ENCODE measurements around the gene ZBTB32.

Gene ZBTB32

DNA sequence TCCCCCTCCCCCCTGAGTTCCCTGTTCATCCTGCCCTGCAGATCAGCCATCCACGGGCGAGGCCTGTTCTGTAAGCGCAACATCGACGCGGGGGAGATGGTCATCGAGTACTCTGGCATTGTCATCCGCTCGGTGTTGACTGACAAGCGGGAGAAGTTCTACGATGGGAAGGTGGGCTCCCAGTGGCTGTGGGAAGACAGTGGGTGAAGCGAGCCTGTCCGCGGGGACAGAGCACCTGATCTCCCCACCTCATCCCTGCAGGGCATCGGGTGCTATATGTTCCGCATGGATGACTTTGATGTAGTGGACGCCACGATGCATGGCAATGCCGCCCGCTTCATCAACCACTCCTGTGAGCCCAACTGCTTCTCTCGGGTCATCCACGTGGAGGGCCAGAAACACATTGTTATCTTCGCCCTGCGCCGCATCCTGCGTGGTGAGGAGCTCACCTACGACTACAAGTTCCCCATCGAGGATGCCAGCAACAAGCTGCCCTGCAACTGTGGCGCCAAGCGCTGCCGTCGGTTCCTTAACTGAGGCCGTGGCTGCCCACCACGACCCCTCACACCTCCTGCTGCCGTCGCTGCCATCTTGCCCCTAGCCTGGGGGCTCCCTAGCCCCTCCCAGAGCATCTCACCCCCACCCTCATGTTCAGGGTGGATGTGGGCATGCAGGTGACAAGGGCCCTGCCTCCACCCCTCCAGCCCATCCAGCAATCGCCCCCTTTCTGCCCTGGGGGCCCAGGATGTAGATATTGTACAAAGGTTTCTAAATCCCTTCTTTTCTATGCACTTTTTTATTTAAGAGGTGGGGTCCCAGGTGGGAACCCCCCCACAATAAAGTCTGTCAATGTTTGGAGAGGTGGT, 33.9 kb downstream of the ZBTB32 start:
- DNase-seq (ENCODE audit: low read depth in 1 of 2, low spot score in 1 of 2), result no peak
- TF ChIP-seq JUND (IDR thresholded peaks at IDR 0.05; ENCODE audit: low read depth), result no peak
- in situ Hi-C loops (cut with HindIII; ENCODE audit: low pct_unique_long_range_greater_than_20kb, low sequenced_read_pairs), result no loop called here

DNA sequence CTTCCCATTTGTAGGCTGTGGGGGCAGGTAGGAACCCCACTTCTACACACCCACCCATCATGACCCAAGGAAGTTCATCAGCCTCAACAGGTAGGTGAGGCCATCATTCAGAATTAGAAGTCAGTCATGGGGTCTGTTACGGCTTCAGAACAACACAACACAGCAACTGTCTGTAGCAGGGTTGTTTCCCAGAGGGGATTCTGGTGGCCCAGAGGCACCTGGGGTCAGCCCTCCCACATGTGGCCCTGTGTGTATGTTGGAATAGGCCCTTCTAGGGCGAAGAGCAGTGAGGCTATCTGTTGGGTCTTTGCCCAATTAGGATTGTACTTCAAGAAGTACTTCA, 34.5 kb downstream of the ZBTB32 start:
- DNase-seq (ENCODE audit: low read depth in 1 of 2, low spot score in 1 of 2), result no peak
- in situ Hi-C loops (cut with HindIII; ENCODE audit: low pct_unique_long_range_greater_than_20kb, low sequenced_read_pairs), result no loop called here
- no peak for TF ChIP-seq JUND (IDR thresholded peaks at IDR 0.05; ENCODE audit: low read depth)

GRCh38 chr19:35739275-35740107, 35.1 kb downstream of the ZBTB32 start:
- no peak for TF ChIP-seq JUND (IDR thresholded peaks at IDR 0.05; ENCODE audit: low read depth)
- in situ Hi-C loops (cut with HindIII; ENCODE audit: low pct_unique_long_range_greater_than_20kb, low sequenced_read_pairs), result no loop called here
- DNase-seq (ENCODE audit: low read depth in 1 of 2, low spot score in 1 of 2), result no peak

GRCh38 chr19:35740108-35740422, 35.7 kb downstream of the ZBTB32 start:
- no peak for TF ChIP-seq JUND (IDR thresholded peaks at IDR 0.05; ENCODE audit: low read depth)
- in situ Hi-C loops (cut with HindIII; ENCODE audit: low pct_unique_long_range_greater_than_20kb, low sequenced_read_pairs), result no loop called here
- DNase-seq (ENCODE audit: low read depth in 1 of 2, low spot score in 1 of 2), result no peak

DNA sequence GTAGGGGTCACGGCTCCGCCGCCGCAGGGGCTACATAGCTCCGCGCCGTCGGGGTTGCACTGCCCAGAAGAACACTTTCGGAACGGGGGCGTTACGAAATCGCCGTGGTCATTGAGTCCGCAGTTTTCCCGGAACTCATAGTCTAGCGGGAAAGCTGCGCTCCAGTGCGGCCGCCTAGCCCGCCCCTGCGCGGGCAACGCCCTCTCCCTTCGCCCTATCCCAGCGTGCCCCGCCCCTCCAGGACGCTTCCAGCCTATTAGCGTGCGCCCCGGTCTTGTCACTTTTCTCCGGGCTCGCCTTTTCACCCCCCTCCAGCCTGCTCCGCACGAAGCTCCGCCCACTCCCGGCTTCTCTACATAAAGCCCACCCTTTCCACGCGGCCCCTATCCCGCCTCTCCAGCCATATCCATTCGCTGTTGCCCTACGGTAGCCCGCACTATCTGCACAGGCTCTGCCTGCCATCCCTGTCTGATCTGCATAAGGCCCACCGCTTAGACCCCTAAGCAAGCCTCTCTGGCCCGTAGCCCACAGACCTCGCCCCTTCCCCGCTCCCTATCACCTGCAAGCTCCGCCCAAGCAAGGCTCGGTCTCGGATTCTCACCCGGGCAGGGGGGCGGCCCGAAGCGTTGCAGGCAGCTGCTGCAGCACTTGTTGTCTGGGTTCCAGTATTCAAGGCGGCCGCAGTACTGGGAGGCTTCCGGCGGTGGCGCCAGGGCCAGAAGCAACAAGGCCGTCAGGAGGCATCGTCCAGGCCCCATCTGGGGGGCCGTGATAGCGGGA, 36.3 kb downstream of the ZBTB32 start:
- DNase-seq (ENCODE audit: low read depth in 1 of 2, low spot score in 1 of 2), result peak; percentile 95
- TF ChIP-seq JUND (IDR thresholded peaks at IDR 0.05; ENCODE audit: low read depth), result no peak
- in situ Hi-C loops (cut with HindIII; ENCODE audit: low pct_unique_long_range_greater_than_20kb, low sequenced_read_pairs), result no loop called here

DNA sequence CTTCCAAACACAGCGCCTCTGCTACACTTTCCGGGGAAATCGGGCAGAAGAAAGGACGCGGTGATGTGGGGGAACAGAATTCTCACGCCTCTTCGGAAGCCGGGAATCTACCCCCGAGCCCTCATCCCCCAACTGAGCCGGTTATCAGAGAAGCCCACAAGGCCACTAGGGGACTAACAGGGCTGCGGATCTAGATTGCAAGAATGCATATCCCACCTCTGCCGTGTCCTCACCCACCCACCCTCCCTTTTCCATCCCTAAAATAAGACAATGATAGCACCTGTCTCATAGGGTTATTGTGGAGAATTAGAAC, 36.8 kb downstream of the ZBTB32 start:
- in situ Hi-C loops (cut with HindIII; ENCODE audit: low pct_unique_long_range_greater_than_20kb, low sequenced_read_pairs), result no loop called here
- no peak for TF ChIP-seq JUND (IDR thresholded peaks at IDR 0.05; ENCODE audit: low read depth)
- DNase-seq (ENCODE audit: low read depth in 1 of 2, low spot score in 1 of 2), result no peak

DNA sequence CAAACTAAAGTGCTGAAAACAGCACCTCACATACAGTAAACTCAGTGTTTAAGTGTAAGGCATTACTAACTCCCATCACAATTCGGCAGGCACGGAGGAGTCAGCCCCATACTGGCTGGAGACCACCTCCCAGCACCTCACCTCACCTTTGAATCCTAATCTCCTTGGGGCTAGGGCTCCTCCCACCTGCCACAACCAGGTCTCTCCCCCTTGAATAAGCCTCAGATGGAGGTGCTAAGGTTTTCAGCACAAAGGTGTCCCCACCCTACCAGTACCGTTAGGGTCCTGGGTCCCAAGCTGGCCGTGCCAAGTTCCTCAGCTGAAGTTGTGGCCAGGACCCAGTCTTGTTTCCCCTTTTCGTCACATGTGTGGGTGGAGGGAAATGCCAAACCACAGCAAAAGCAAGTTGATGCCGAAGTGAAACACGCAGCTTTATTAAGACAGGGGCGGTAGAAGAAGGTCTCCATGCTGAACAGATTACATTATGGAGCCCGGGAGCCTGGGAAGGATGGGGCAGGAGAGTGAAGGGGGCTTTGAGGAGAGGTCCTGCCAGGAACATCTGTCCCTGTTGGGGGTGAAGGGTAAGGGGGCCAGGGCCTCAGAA, 37.9 kb downstream of the ZBTB32 start, which contains the start of gene IGFLR1:
IGFLR1 (minus strand) TSS at position 332 of the 604 bp plus-strand sequence. CDS start 1,272 bp downstream, outside the sequence.
- in situ Hi-C loops (cut with HindIII; ENCODE audit: low pct_unique_long_range_greater_than_20kb, low sequenced_read_pairs), result no loop called here

GRCh38 chr19:35743640-35744429, 39.5 kb downstream of the ZBTB32 start:
- in situ Hi-C loops (cut with HindIII; ENCODE audit: low pct_unique_long_range_greater_than_20kb, low sequenced_read_pairs), result no loop called here
- TF ChIP-seq JUND (IDR thresholded peaks at IDR 0.05; ENCODE audit: low read depth), result no peak
- DNase-seq (ENCODE audit: low read depth in 1 of 2, low spot score in 1 of 2), result no peak

More for the DNA sequence above, 37.9 kb downstream of the ZBTB32 start, which contains the start of gene IGFLR1:
- DNase-seq (ENCODE audit: low read depth in 1 of 2, low spot score in 1 of 2), result no peak
- TF ChIP-seq JUND (IDR thresholded peaks at IDR 0.05; ENCODE audit: low read depth), result no peak

GRCh38 chr19:35744430-35745327, 40.3 kb downstream of the ZBTB32 start:
- in situ Hi-C loops (cut with HindIII; ENCODE audit: low pct_unique_long_range_greater_than_20kb, low sequenced_read_pairs), result no loop called here
- DNase-seq (ENCODE audit: low read depth in 1 of 2, low spot score in 1 of 2), result peak; percentile 37 to 96
- TF ChIP-seq JUND (IDR thresholded peaks at IDR 0.05; ENCODE audit: low read depth), result no peak

- in situ Hi-C loops (cut with HindIII; ENCODE audit: low pct_unique_long_range_greater_than_20kb, low sequenced_read_pairs), result no loop called here
These were observed 41.1 kb downstream of the ZBTB32 start, which contains the start of the genes PSENEN and U2AF1L4 for GRCh38 chr19:35745328-35746086. Gene PSENEN, plus strand, starts transcription at chr19:35745651. Its CDS starts 280 bp downstream, at chr19:35745931. Gene U2AF1L4, minus strand, starts transcription at chr19:35745418. Its CDS starts 27 bp downstream, at chr19:35745391.

More at GRCh38 chr19:35745328-35746086, 41.1 kb downstream of the ZBTB32 start, which contains the start of the genes PSENEN and U2AF1L4:
- DNase-seq (ENCODE audit: low read depth in 1 of 2, low spot score in 1 of 2), result peak; percentile 61 to 99
- TF ChIP-seq JUND (IDR thresholded peaks at IDR 0.05; ENCODE audit: low read depth), result no peak

All from T47D (cell line).